GM18519 (cell line): ENCODE data around the gene ST3GAL4.

Source experiments
- ATAC-seq: cut with Tn5 transposase; IDR thresholded peaks from one replicate; pipeline ENCODE4 v1.9.1; 2021; ENCODE audit warnings: mild to moderate bottlenecking, moderate library complexity; ENCODE audit not compliant: unreplicated experiment, low FRiP score

The ST3GAL4 gene

GRCh38 chr11:126461996-126462395 is 106.5 kb downstream of the ST3GAL4 start:
- no peak for ATAC-seq

- ATAC-seq: no peak
These were observed 106.9 kb downstream of the ST3GAL4 start for GRCh38 chr11:126462422-126462821.
